VCaP (cell line): ENCODE results near the gene TOLLIP.

ENCODE experiments used
- H3K27ac ChIP-seq: fragments of 450-650 bp; 2 replicates; pipeline ENCODE4 v1.5.1; 2017
- CTCF ChIP-seq: fragments of 450-650 bp; conservative IDR thresholded peaks from 2 replicates; pipeline ENCODE4 v1.5.1; 2017; ENCODE audit warnings: mild to moderate bottlenecking, moderate library complexity

TOLLIP gene

GRCh38 chr11:1242289-1242688 lies 67.1 kb downstream of the TOLLIP start:
- H3K27ac ChIP-seq, result no peak overlapping the region
- no peak for TF ChIP-seq CTCF

GRCh38 chr11:1241706-1242105 lies 67.7 kb downstream of the TOLLIP start:
- TF ChIP-seq CTCF, result no peak
- H3K27ac ChIP-seq, result no peak overlapping the region

GRCh38 chr11:1240771-1241170 lies 68.7 kb downstream of the TOLLIP start:
- H3K27ac ChIP-seq, result no peak overlapping the region
- no peak for TF ChIP-seq CTCF

GRCh38 chr11:1239596-1240205 lies 69.7 kb downstream of the TOLLIP start:
- no peak for TF ChIP-seq CTCF
- H3K27ac ChIP-seq, result no peak overlapping the region

GRCh38 chr11:1238767-1239595 lies 70.5 kb downstream of the TOLLIP start:
- TF ChIP-seq CTCF, result no peak
- H3K27ac ChIP-seq, result no peak overlapping the region

- no peak overlapping the region for H3K27ac ChIP-seq
- no peak for TF ChIP-seq CTCF
Measured at GRCh38 chr11:1237851-1238250, 71.6 kb downstream of the TOLLIP start.

GRCh38 chr11:1237128-1237580 lies 72.3 kb downstream of the TOLLIP start:
- no peak for TF ChIP-seq CTCF
- H3K27ac ChIP-seq, result no peak overlapping the region
